Activated T-helper 17 cell treated with anti-CD3 and anti-CD28 coated beads, Interleukin-2, amount 50 U/mL, for 72 hours (primary cell): ENCODE measurements around the gene RAD54L2. TPM values are rescaled to one million over a fixed set of nuclear protein-coding genes. Genes with fewer than 3 reads are reported as not detected.
"Not testable (repeated sequence)": the region's sequence is repeated elsewhere in the genome, so short reads cannot be mapped to it uniquely, and the experiment has no call there.

Experiments
- ATAC-seq: fragments of 150-1000 bp; cut with Tn5 transposase; replicated peaks from 2 replicates; pipeline ENCODE4 v1.10.0; 2021; ENCODE audit warnings: mild to moderate bottlenecking, moderate library complexity
- H3K27ac Mint-ChIP-seq: one replicate; pipeline ENCODE4 v1.8.0; 2022; ENCODE audit warnings: mixed read lengths
- H3K27me3 Mint-ChIP-seq: one replicate; pipeline ENCODE4 v1.8.0; 2022; ENCODE audit warnings: mixed read lengths
- H3K36me3 Mint-ChIP-seq: one replicate; pipeline ENCODE4 v1.8.0; 2022; ENCODE audit warnings: low read depth, mild to moderate bottlenecking, mixed read lengths
- H3K4me1 Mint-ChIP-seq: one replicate; pipeline ENCODE4 v1.8.0; 2022; ENCODE audit warnings: mixed read lengths
- H3K4me3 Mint-ChIP-seq: one replicate; pipeline ENCODE4 v1.8.0; 2022; ENCODE audit warnings: mild to moderate bottlenecking, mixed read lengths
- H3K9me3 Mint-ChIP-seq: one replicate; pipeline ENCODE4 v1.8.0; 2022; ENCODE audit warnings: mixed read lengths
- total RNA-seq, 2 donors: library from RNA; stranded (reverse); gene quantifications; one replicate each; pipeline ENCODE4 v1.2.3, GENCODE V29; 2022

RAD54L2 gene
- total RNA-seq, result 10 to 100 TPM; 15.3 to 26.8 TPM

- H3K27ac Mint-ChIP-seq, result peak within 1 kb of the TSS; percentile 89
- peaks cover 21% of the 10 kb centered on the region for H3K4me1 Mint-ChIP-seq
- H3K9me3 Mint-ChIP-seq, result no peaks in the 10 kb centered on the region
- peak within 1 kb of the TSS; percentile 80 for H3K4me3 Mint-ChIP-seq
- ATAC-seq, result peak; percentile 69
- H3K36me3 Mint-ChIP-seq, result peaks cover 20% of the 10 kb centered on the region
- H3K27me3 Mint-ChIP-seq, result no peaks in the 10 kb centered on the region
These were observed at the start of gene RAD54L2 for GRCh38 chr3:51538459-51539290. Gene RAD54L2, plus strand, starts transcription at chr3:51538719. Its CDS starts 51,702 bp downstream, at chr3:51590421.

DNA sequence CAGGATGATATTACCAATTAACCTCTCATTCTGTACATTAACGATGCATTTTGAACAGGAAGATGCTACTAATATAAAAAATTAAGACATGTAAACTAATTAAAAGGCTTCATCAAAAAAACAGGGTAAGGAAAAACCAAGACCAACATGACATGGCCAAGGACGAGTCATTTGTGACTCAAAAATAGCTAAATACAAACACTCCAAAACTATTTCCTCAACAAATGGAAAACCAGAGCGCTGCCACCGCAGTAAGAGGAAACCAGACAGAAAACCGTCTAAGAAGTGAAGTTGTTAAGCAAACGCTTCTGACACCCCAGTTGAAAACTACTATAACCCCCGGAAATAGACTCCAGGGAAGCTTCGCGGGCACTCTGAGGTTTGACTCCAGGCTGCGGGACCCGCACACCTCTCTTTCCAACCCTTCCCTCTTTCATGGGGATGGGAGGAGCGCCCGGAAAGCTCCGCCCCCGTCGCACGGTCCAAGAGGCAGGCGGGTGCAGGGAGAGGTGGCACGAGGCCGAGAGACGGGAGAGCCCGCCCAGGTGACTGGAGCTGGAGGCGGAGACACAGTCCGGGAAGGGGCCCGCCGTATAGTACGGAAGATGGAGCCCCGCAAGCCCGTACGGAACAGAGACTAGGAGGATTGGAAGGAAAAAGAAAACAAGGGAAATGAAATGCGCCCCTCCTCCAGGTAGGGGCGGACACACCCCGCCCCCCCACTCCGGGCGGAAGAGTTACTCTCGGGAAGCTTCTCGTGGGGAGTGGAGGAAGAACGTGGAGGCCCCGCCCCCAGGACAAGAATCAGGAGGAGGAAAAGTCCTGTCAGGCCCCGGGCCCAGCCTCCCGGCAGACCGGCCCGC, 39.4 kb upstream of the RAD54L2 start:
- no peaks in the 10 kb centered on the region for H3K9me3 Mint-ChIP-seq
- peaks cover 41% of the 10 kb centered on the region for H3K36me3 Mint-ChIP-seq
- peak; percentile 75 for ATAC-seq
- peak overlapping the region; percentile 98 for H3K4me3 Mint-ChIP-seq
- no peaks in the 10 kb centered on the region for H3K27me3 Mint-ChIP-seq
- H3K4me1 Mint-ChIP-seq, result peaks cover 5% of the 10 kb centered on the region
- H3K27ac Mint-ChIP-seq, result peak overlapping the region; percentile 88

GRCh38 chr3:51500632-51501131, 37.8 kb upstream of the RAD54L2 start:
- peak overlapping the region; percentile 98 for H3K4me3 Mint-ChIP-seq
- no peak for ATAC-seq
- no peaks in the 10 kb centered on the region for H3K9me3 Mint-ChIP-seq
- H3K4me1 Mint-ChIP-seq, result peaks cover 5% of the 10 kb centered on the region
- H3K36me3 Mint-ChIP-seq, result peaks cover 31% of the 10 kb centered on the region
- H3K27ac Mint-ChIP-seq, result peak overlapping the region; percentile 88
- H3K27me3 Mint-ChIP-seq, result no peaks in the 10 kb centered on the region

- peak overlapping the region; percentile 98 for H3K4me3 Mint-ChIP-seq
- peaks cover 18% of the 10 kb centered on the region for H3K36me3 Mint-ChIP-seq
- peaks cover 5% of the 10 kb centered on the region for H3K4me1 Mint-ChIP-seq
- ATAC-seq, result no peak
- H3K27ac Mint-ChIP-seq, result peak overlapping the region; percentile 88
- H3K9me3 Mint-ChIP-seq, result no peaks in the 10 kb centered on the region
- no peaks in the 10 kb centered on the region for H3K27me3 Mint-ChIP-seq
These were observed 36.5 kb upstream of the RAD54L2 start for GRCh38 chr3:51501833-51502561.

DNA sequence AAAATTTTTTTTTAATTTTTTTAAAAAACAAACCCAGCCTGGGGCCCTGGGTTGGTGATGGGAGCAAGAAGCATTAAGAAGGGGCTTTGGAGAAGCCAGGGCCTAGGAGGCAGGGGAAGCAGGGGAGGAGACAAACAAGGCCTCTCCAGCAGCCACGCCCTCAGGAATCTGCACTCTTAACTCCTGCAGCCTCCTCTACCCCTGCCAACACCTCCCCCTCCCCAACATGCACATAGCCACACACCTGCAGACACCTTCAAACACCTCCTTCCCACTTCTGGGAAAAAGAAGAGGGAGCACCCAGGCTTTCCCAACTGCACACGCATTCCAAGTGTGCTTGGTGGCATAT, 36.0 kb upstream of the RAD54L2 start:
- Mint-ChIP-seq H3K9me3 (no peaks in the 10 kb centered on the region), H3K27ac (no peak overlapping the region), H3K36me3 (peaks cover 16% of the 10 kb centered on the region), H3K27me3 (no peaks in the 10 kb centered on the region), H3K4me1 (peaks cover 5% of the 10 kb centered on the region), H3K4me3 (no peak overlapping the region)
- no peak for ATAC-seq

DNA sequence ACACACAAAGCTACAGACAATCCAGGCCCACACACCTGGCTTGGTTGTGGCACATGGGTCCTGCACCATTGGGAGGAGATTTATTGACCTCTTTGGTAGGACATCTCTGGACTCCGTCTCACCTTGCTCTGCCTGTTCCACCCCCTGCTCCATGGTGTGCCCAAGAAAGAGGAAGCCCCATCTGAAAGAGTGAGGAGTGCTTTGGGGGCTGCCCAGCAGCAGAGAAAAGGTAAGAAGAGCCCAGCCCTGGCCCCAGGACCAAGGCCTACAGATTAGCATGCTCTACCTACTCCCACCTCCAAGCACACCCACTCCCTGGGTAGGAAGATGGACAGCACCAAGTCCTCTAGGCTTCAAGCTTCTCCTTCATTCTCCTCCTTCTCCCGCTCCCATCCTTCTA, 35.5 kb upstream of the RAD54L2 start:
- peaks cover 5% of the 10 kb centered on the region for H3K4me1 Mint-ChIP-seq
- H3K9me3 Mint-ChIP-seq, result no peaks in the 10 kb centered on the region
- H3K36me3 Mint-ChIP-seq, result peaks cover 16% of the 10 kb centered on the region
- no peak overlapping the region for H3K4me3 Mint-ChIP-seq
- no peak overlapping the region for H3K27ac Mint-ChIP-seq
- no peak for ATAC-seq
- no peaks in the 10 kb centered on the region for H3K27me3 Mint-ChIP-seq

- Mint-ChIP-seq H3K4me1 (no peaks in the 10 kb centered on the region), H3K27ac (no peak overlapping the region), H3K4me3 (no peak overlapping the region), H3K9me3 (no peaks in the 10 kb centered on the region), H3K27me3 (no peaks in the 10 kb centered on the region), H3K36me3 (no peaks in the 10 kb centered on the region)
- no peak for ATAC-seq
These were observed 30.3 kb upstream of the RAD54L2 start for GRCh38 chr3:51508255-51508654.

DNA sequence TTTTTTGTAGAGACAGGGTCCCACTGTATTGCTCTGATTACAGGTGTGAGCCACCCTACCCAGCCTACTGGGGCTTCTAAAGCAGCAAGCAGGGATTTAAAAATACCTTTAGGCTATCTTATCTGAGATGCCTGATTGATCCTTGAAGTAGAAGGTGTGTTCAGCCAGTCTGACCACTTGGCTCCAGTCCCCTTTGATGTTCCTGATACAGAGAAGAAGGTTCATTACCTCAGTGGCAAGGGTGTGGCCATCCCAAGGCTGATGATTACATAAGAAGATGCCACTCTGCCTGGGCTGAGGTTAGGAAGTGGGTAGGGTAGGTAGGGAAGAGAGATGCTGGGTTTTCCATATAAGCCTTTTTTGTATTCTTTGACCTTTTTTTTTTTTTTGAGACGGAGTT, 27.5 kb upstream of the RAD54L2 start:
- ATAC-seq, result no peak
- Mint-ChIP-seq H3K4me1 (no peaks in the 10 kb centered on the region), H3K36me3 (no peaks in the 10 kb centered on the region), H3K27ac (no peak overlapping the region), H3K4me3 (no peak overlapping the region), H3K27me3 (no peaks in the 10 kb centered on the region), H3K9me3 (no peaks in the 10 kb centered on the region)

DNA sequence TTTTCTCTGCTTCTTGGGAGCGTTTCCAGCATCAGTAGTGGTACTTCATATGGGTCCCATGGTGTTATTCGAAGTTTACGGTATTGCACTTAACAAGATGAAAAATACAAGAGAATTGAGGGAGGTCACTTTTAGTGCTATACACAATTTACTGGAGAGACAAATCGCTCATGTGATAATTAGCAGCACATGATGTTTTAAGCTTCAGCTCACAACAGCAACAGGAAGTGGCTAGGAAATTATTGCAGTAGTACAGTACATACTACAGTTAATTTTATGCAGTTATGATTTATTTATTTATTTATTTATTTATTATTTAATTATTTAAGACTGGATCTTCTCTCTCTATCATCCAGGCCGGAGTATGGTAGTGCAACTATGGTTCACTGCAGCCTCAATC, 24.3 kb upstream of the RAD54L2 start:
- Mint-ChIP-seq H3K27me3 (no peaks in the 10 kb centered on the region), H3K9me3 (no peaks in the 10 kb centered on the region), H3K36me3 (no peaks in the 10 kb centered on the region), H3K4me3 (no peak overlapping the region), H3K4me1 (no peaks in the 10 kb centered on the region), H3K27ac (no peak overlapping the region)
- no peak for ATAC-seq

GRCh38 chr3:51519848-51520247, 18.7 kb upstream of the RAD54L2 start:
- no peaks in the 10 kb centered on the region for H3K27me3 Mint-ChIP-seq
- no peak overlapping the region for H3K4me3 Mint-ChIP-seq
- no peak overlapping the region for H3K27ac Mint-ChIP-seq
- H3K9me3 Mint-ChIP-seq, result no peaks in the 10 kb centered on the region
- no peaks in the 10 kb centered on the region for H3K36me3 Mint-ChIP-seq
- ATAC-seq, result no peak
- no peaks in the 10 kb centered on the region for H3K4me1 Mint-ChIP-seq

DNA sequence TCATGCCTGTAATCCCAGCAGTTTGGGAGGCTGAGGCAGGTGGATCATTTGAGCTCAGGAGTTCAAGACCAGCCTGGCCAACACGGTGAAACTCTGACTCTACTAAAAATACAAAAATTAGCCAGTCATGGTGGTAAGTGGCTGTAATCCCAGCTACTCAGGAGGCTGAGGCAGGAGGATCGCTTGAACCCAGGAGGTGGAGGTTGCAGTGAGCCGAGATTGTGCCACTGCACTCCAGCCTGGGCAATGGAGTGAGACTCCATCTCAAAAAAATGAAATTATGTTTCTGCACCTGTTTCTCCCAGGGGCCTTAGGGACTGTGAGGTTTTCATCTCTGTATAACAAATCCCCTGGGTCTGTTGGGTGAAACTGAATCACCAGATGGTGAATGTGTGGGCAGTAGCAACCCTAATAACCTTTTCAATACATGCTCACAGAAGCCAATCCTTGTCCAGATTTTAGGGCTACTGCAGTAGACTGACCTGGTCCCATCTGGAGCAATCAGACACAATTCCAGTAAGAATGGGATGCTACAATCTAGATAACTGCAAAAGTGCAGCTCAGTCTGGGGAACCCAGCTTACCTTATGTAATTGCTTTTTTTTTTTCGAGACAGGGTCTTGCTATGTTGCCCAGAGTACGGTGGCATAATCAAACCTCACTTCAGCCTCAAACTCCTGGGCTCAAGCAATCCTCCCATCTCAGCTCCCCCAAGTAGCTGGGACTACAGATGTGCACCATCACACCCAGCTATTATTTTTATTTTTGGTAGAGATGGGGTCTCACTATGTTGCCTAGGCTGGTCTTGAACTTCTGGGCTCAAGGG, 17.4 kb upstream of the RAD54L2 start:
- H3K27me3 Mint-ChIP-seq, H3K4me3 Mint-ChIP-seq, H3K9me3 Mint-ChIP-seq, H3K27ac Mint-ChIP-seq, H3K36me3 Mint-ChIP-seq, ATAC-seq, H3K4me1 Mint-ChIP-seq: not testable (repeated sequence)

DNA sequence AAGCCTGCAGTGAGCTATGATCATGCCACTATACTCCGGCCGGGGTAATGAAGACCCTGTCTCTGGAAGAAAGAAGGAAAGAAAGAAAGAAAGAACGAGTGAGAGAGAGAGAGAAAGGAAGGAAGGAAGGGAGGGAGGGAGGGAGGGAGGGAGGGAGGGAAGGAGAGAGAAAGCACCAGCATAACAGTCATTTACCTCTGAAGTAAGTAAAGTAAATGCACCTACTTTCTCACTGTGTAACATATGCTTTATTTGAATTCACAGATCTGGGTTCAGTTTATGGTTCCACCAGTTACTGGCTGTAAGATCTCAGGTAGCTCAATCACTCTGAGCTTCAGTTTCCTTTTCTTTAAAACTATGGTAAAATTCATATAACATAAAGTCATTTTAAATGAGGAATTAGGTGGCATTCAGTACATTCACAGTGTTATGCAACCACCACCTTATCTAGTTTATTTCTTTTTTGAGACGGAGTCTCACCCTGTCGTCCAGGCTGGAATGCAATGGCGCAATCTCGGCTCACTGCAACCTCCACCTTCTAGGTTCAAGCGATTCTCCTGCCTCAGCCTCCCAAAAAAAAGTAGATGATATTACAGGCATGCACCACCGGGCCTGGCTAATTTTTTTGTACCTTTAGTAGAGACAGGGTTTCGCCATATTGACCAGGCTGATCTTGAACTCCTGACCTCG, 16.1 kb upstream of the RAD54L2 start:
- H3K36me3 Mint-ChIP-seq, result no peaks in the 10 kb centered on the region
- no peaks in the 10 kb centered on the region for H3K4me1 Mint-ChIP-seq
- ATAC-seq, result no peak
- H3K4me3 Mint-ChIP-seq, result no peak overlapping the region
- H3K9me3 Mint-ChIP-seq, result no peaks in the 10 kb centered on the region
- no peak overlapping the region for H3K27ac Mint-ChIP-seq
- no peaks in the 10 kb centered on the region for H3K27me3 Mint-ChIP-seq

- not testable (repeated sequence) for H3K27ac Mint-ChIP-seq, H3K36me3 Mint-ChIP-seq, H3K4me1 Mint-ChIP-seq, H3K9me3 Mint-ChIP-seq, H3K27me3 Mint-ChIP-seq, H3K4me3 Mint-ChIP-seq, ATAC-seq
These were observed 13.6 kb upstream of the RAD54L2 start for GRCh38 chr3:51524874-51525273.
